ENCODE results near the gene GGT6.

The GGT6 gene

DNA sequence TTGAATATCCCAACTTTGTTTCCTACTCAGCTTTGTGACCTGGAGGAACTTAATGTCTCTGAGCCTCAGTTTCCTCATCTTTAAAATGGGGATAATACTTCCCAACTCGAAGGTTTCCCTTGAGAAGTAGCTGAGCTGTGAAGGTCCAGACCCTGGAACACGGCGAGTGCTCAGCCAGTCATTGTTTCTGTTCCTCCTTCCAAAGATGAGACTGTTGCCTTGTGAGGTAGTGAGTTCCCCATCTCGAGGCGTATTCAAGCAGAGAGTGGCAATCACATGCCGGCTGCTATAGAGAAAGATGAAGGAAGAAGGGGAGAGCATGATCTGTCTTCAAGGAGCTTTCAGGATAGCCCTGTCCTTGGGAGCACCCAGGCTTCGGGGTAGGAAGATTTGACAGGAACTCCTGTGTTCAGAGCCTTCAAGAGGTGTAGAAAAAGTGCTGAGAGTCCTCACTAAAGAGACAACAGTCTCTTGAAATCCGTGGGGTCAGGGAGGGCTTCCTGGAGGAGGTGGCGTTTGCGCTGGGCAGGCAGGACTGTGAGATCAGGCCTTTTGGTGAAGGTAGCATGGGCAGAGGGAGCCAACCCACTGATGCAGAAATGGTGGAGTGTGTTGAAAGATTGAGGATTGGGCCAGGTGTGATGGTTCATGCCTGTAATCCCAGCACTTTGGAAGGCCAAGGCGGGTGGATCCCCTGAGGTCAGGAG, 34.5 kb downstream of the GGT6 start:
- no peaks in the 10 kb centered on the region for H3K36me3 ChIP-seq (replicated peaks)
- DNase-seq = no peak
- H3K27me3 ChIP-seq (replicated peaks) = no peaks in the 10 kb centered on the region
- H3K27ac ChIP-seq = no peak overlapping the region
- in situ Hi-C loops (cut with HindIII; ENCODE audit: low pct_ligation_motif_present, low sequenced_read_pairs) = no loop called here
- TF ChIP-seq, protein P1, sequence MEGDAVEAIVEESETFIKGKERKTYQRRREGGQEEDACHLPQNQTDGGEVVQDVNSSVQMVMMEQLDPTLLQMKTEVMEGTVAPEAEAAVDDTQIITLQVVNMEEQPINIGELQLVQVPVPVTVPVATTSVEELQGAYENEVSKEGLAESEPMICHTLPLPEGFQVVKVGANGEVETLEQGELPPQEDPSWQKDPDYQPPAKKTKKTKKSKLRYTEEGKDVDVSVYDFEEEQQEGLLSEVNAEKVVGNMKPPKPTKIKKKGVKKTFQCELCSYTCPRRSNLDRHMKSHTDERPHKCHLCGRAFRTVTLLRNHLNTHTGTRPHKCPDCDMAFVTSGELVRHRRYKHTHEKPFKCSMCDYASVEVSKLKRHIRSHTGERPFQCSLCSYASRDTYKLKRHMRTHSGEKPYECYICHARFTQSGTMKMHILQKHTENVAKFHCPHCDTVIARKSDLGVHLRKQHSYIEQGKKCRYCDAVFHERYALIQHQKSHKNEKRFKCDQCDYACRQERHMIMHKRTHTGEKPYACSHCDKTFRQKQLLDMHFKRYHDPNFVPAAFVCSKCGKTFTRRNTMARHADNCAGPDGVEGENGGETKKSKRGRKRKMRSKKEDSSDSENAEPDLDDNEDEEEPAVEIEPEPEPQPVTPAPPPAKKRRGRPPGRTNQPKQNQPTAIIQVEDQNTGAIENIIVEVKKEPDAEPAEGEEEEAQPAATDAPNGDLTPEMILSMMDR (IDR thresholded peaks at IDR 0.05; ENCODE audit: low read depth, low read length, missing control alignments) = no peak
- H3K4me3 ChIP-seq (ENCODE audit: low read depth, low read length) = no peak overlapping the region

DNA sequence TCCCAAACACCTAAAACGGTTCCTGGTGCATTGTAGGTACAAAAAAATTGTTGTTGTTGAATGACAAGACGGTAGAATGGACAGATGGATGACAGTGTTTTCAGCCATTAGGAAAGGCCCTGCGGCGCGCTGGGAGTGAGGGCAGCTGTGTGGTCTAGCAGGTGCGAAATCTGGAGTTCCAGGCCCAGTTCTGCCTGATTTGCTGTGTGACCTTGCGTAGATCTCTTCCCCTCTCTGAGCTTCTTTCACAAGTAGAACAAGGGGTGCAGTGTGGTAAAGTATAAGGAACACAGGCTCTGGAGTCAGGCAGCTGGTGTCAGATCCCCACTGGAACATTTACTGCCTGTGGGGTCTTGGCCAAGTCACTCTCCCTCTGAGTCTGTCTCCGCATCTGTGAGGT, 36.4 kb downstream of the GGT6 start:
- TF ChIP-seq, protein P1 (IDR thresholded peaks at IDR 0.05; ENCODE audit: low read depth, low read length, missing control alignments) = no peak
- in situ Hi-C loops (cut with HindIII; ENCODE audit: low pct_ligation_motif_present, low sequenced_read_pairs) = no loop called here
- Histone ChIP-seq H3K4me3 (ENCODE audit: low read depth, low read length) (no peak overlapping the region), H3K36me3 (replicated peaks) (no peaks in the 10 kb centered on the region), H3K27ac (no peak overlapping the region), H3K27me3 (replicated peaks) (no peaks in the 10 kb centered on the region)
- DNase-seq = no peak

DNA sequence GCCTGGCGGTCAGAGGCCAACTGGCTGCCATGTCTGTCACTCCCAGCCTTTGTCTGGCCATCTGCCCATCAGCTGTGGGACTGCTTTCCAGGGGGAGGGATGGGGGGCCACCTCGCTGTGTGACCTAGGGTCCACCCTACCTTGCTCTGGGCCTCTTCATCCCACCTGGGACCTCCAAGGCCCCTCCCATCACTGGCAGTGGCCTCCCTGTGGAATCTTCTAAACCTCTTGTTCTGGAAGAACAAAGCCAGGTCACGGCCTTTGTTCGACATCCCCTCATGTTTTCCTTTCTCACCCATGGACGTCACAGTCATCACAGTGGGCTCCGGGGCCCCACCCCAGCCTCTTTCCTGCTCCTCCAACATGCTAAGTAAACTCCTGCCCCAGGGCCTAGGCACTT, 37.7 kb downstream of the GGT6 start:
- Histone ChIP-seq H3K27me3 (replicated peaks) (no peaks in the 10 kb centered on the region), H3K4me3 (ENCODE audit: low read depth, low read length) (no peak overlapping the region), H3K27ac (no peak overlapping the region), H3K36me3 (replicated peaks) (no peaks in the 10 kb centered on the region)
- no peak for DNase-seq
- in situ Hi-C loops (cut with HindIII; ENCODE audit: low pct_ligation_motif_present, low sequenced_read_pairs) = no loop called here
- TF ChIP-seq, protein P1 (IDR thresholded peaks at IDR 0.05; ENCODE audit: low read depth, low read length, missing control alignments) = no peak

DNA sequence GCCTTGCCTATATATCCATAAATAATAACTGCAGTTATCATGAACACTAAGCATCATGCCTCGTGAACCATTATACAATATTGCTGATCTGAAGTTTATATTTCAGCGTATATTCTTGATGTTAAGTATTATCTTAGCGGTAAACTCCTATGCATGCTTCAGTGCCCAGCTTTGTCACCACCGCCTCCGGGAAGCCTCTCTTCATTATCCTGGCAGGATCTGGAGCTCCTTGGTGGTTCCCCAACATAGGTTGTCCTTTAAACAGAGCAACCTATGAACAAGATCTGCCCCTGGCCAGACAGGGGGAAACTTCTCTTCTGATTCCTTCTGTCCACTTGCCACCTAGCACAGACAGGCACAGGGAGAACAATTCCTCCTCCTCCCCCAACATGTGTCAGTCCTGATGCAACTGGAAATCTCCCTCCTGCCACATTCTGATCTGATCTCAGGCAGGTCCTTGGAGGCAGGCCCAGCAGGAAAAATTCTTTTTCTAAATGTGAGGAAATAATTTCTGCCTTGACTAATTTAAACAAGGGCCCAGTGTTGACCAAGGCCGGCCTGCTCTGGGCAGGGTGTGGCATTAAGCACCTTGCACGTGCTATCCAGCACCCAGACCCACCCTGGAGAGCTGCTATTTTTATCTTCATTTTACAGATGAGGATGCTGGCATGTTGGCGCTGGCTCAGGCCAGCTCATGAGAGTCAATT, 39.3 kb downstream of the GGT6 start:
- TF ChIP-seq, protein P1 (IDR thresholded peaks at IDR 0.05; ENCODE audit: low read depth, low read length, missing control alignments) = no peak
- Histone ChIP-seq H3K27ac (no peak overlapping the region), H3K36me3 (replicated peaks) (no peaks in the 10 kb centered on the region), H3K4me3 (ENCODE audit: low read depth, low read length) (no peak overlapping the region), H3K27me3 (replicated peaks) (no peaks in the 10 kb centered on the region)
- DNase-seq = no peak
- in situ Hi-C loops (cut with HindIII; ENCODE audit: low pct_ligation_motif_present, low sequenced_read_pairs) = no loop called here

DNA sequence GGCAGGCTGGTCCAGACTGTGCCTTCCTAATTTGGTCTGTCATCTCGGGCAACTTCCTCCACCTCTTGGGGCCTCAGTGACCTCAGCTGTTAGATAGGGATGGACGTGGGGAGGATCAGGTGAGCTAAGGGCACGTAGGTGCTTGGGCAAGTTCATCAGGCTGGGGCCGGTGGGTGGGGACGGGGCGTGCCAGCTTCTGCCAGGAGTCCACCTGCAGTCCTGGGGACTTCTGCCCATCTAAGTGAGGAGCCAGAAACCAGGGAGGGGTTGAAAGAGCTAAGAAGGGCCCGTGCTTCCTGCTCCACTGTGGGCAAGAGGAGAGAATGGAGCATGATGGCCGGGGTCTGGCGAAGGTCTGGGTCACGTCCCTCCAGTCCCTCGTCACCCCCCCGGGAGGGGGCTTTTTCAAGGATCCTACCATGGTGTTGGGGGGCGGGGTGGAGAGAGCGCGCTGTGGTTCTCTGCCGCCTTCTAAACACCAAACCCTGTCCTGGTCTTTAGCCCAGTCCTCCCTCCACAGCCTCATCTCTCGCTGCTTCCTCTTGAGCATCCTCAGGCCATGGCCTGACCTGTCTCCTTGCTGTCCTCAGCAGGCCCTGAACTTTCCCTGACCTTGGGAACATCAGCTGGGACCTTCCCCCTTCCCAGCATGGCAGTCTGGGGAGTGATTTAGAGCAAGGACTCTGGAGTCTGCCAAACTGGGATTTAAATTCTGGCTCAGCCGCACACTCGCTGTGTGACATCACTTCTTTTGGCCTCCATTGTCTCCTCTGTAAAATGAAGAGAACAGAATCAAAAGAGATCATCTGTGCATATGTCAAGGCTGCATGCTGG, 40.1 kb downstream of the GGT6 start:
- H3K36me3 ChIP-seq (replicated peaks) = no peaks in the 10 kb centered on the region
- TF ChIP-seq, protein P1 (IDR thresholded peaks at IDR 0.05; ENCODE audit: low read depth, low read length, missing control alignments) = no peak
- no peak for DNase-seq
- in situ Hi-C loops (cut with HindIII; ENCODE audit: low pct_ligation_motif_present, low sequenced_read_pairs) = no loop called here
- no peak overlapping the region for H3K4me3 ChIP-seq (ENCODE audit: low read depth, low read length)
- H3K27me3 ChIP-seq (replicated peaks) = no peaks in the 10 kb centered on the region
- no peak overlapping the region for H3K27ac ChIP-seq

Data from brain microvascular endothelial cell (primary cell).